ENCODE results near the gene SNRPA1.
A peak's percentile ranks its signal among the peaks of the same experiment; 100 is the strongest.

The SNRPA1 gene

GRCh38 chr15:101324524-101325177 is 29.6 kb upstream of the SNRPA1 start:
- FAIRE-seq = no peak
- no peak for DNase-seq (ENCODE audit: insufficient read length, low spot score)

GRCh38 chr15:101323793-101324523 is 28.9 kb upstream of the SNRPA1 start:
- DNase-seq (ENCODE audit: insufficient read length, low spot score) (no peak), FAIRE-seq (no peak)
- no peak for TF ChIP-seq CTCF (IDR thresholded peaks at IDR 0.05; ENCODE audit: insufficient read depth, missing control alignments)

More at GRCh38 chr15:101324524-101325177, 29.6 kb upstream of the SNRPA1 start:
- TF ChIP-seq CTCF (IDR thresholded peaks at IDR 0.05; ENCODE audit: insufficient read depth, missing control alignments) = no peak

- DNase-seq (ENCODE audit: insufficient read length, low spot score) (no peak), FAIRE-seq (no peak)
- TF ChIP-seq CTCF (IDR thresholded peaks at IDR 0.05; ENCODE audit: insufficient read depth, missing control alignments) = no peak
Observed at GRCh38 chr15:101322854-101323477, 27.9 kb upstream of the SNRPA1 start.

- no peak for TF ChIP-seq CTCF (IDR thresholded peaks at IDR 0.05; ENCODE audit: insufficient read depth, missing control alignments)
- DNase-seq (ENCODE audit: insufficient read length, low spot score) = no peak
- no peak for FAIRE-seq
Observed at GRCh38 chr15:101322016-101322695, 27.1 kb upstream of the SNRPA1 start.

- DNase-seq (ENCODE audit: insufficient read length, low spot score) = peak; percentile 70
- TF ChIP-seq CTCF (IDR thresholded peaks at IDR 0.05; ENCODE audit: insufficient read depth, missing control alignments) = no peak
- peak; percentile 51 for FAIRE-seq
Observed at GRCh38 chr15:101320501-101321052, 25.5 kb upstream of the SNRPA1 start.

GRCh38 chr15:101318839-101319238 is 23.8 kb upstream of the SNRPA1 start:
- no peak for FAIRE-seq
- DNase-seq (ENCODE audit: insufficient read length, low spot score) = no peak
- TF ChIP-seq CTCF (IDR thresholded peaks at IDR 0.05; ENCODE audit: insufficient read depth, missing control alignments) = no peak
